GM19324 (cell line): ENCODE measurements around the gene KIR3DL3.
"Not testable (repeated sequence)": the region's sequence is repeated elsewhere in the genome, so short reads cannot be mapped to it uniquely, and the experiment has no call there.

Experiments
- ATAC-seq: cut with Tn5 transposase; IDR thresholded peaks from one replicate; pipeline ENCODE4 v1.9.1; 2021; ENCODE audit warnings: mild to moderate bottlenecking, moderate library complexity; ENCODE audit not compliant: unreplicated experiment, low FRiP score

Gene KIR3DL3

GRCh38 chr19:54775095-54775815 is 51.0 kb downstream of the KIR3DL3 start:
- not testable (repeated sequence) for ATAC-seq

GRCh38 chr19:54775830-54776229 is 51.6 kb downstream of the KIR3DL3 start:
- ATAC-seq: not testable (repeated sequence)

DNA sequence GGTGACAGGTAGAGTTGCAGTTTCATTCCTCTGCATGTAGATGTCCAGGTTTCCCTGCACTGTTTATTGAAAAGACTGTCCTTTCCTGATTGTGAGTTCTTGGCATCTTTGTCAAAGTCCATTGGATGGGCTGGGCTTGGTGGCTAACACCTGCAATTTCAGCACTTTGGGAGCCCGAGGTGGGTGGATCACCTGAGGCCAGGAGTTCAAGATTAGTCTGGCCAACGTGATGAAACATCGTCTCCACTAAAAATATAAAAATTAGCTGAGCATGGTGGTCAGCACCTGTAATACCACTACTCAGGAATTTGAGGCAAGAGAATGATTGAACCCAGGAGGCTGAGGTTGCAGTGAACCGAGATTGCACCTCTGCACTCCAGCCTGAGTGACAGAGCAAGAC is 53.6 kb downstream of the KIR3DL3 start:
- ATAC-seq: not testable (repeated sequence)

- ATAC-seq: not testable (repeated sequence)
Measured at GRCh38 chr19:54778896-54779295, 54.7 kb downstream of the KIR3DL3 start.

- ATAC-seq: not testable (repeated sequence)
Measured at GRCh38 chr19:54782916-54783315, 58.7 kb downstream of the KIR3DL3 start.
